ENCODE measurements around the gene TH. TPM values are rescaled to one million over a fixed set of nuclear protein-coding genes. Genes with fewer than 3 reads are reported as not detected.

Gene TH
- total RNA-seq, 1 donor from 2014 or later, result 2.0 TPM

GRCh38 chr11:2135648-2136201, 35.9 kb downstream of the TH start:
- Histone ChIP-seq H3F3A (ENCODE audit: low read depth) (peaks cover 7% of the 10 kb centered on the region), H3K9ac (no peak overlapping the region), H4K20me1 (ENCODE audit: low read depth) (peaks cover 5% of the 10 kb centered on the region), H3K4me1 (no peaks in the 10 kb centered on the region), H3K9me3 (ENCODE audit: low read depth) (no peaks in the 10 kb centered on the region), H3K27ac (no peak overlapping the region), H3K4me2 (no peak overlapping the region), H3K4me3 (no peak overlapping the region), H3K36me3 (no peaks in the 10 kb centered on the region), H2AFZ (replicated peaks) (no peak overlapping the region), H3K27me3 (peaks cover 90% of the 10 kb centered on the region), H3K79me2 (ENCODE audit: low read depth) (no peaks in the 10 kb centered on the region)
- no peak for DNase-seq (ENCODE audit: low spot score)
- TF ChIP-seq EZH2phosphoT487 (IDR thresholded peaks at IDR 0.05), result no peak
- H3K9me3 Mint-ChIP-seq, result peaks cover 3% of the 10 kb centered on the region
- peaks cover 22% of the 10 kb centered on the region for H3K4me1 Mint-ChIP-seq
- peaks cover 36% of the 10 kb centered on the region for H3K27me3 Mint-ChIP-seq (ENCODE audit: insufficient read depth, low read depth)
- H3K36me3 Mint-ChIP-seq, result no peaks in the 10 kb centered on the region
- H3K27ac Mint-ChIP-seq, result no peak overlapping the region
- peak overlapping the region; percentile 7 for H3K4me3 Mint-ChIP-seq

- no peak for TF ChIP-seq EZH2phosphoT487 (IDR thresholded peaks at IDR 0.05)
- TF ChIP-seq CTCF (IDR thresholded peaks at IDR 0.05), result no peak
- no peak for TF ChIP-seq EZH2 (IDR thresholded peaks at IDR 0.05)
- DNase-seq (ENCODE audit: low spot score), result no peak
Observed at GRCh38 chr11:2135018-2135569, 36.5 kb downstream of the TH start.

GRCh38 chr11:2134022-2135010, 37.3 kb downstream of the TH start:
- Histone ChIP-seq H3K4me1 (no peaks in the 10 kb centered on the region), H3K9ac (no peak overlapping the region), H3K79me2 (ENCODE audit: low read depth) (no peaks in the 10 kb centered on the region), H3K4me3 (no peak overlapping the region), H3K27me3 (peaks cover 76% of the 10 kb centered on the region), H2AFZ (replicated peaks) (no peak overlapping the region), H4K20me1 (ENCODE audit: low read depth) (no peaks in the 10 kb centered on the region), H3F3A (ENCODE audit: low read depth) (peaks cover 7% of the 10 kb centered on the region), H3K9me3 (ENCODE audit: low read depth) (no peaks in the 10 kb centered on the region), H3K4me2 (no peak overlapping the region), H3K36me3 (no peaks in the 10 kb centered on the region), H3K27ac (no peak overlapping the region)
- peaks cover 3% of the 10 kb centered on the region for H3K9me3 Mint-ChIP-seq
- H3K36me3 Mint-ChIP-seq, result no peaks in the 10 kb centered on the region
- H3K27ac Mint-ChIP-seq, result no peak overlapping the region
- H3K4me1 Mint-ChIP-seq, result peaks cover 22% of the 10 kb centered on the region
- TF ChIP-seq EZH2 (IDR thresholded peaks at IDR 0.05) (no peak), CTCF (IDR thresholded peaks at IDR 0.05) (no peak), EZH2phosphoT487 (IDR thresholded peaks at IDR 0.05) (no peak)
- peaks cover 36% of the 10 kb centered on the region for H3K27me3 Mint-ChIP-seq (ENCODE audit: insufficient read depth, low read depth)
- no peak overlapping the region for H3K4me3 Mint-ChIP-seq
- no peak for DNase-seq (ENCODE audit: low spot score)

More at GRCh38 chr11:2135018-2135569, 36.5 kb downstream of the TH start:
- H3K9me3 Mint-ChIP-seq, result peaks cover 3% of the 10 kb centered on the region
- Histone ChIP-seq H3K9me3 (ENCODE audit: low read depth) (no peaks in the 10 kb centered on the region), H3K79me2 (ENCODE audit: low read depth) (no peaks in the 10 kb centered on the region), H3K4me2 (no peak overlapping the region), H3K27me3 (peaks cover 83% of the 10 kb centered on the region), H4K20me1 (ENCODE audit: low read depth) (peaks cover 3% of the 10 kb centered on the region), H3K27ac (no peak overlapping the region), H3K4me3 (no peak overlapping the region), H3K4me1 (no peaks in the 10 kb centered on the region), H3F3A (ENCODE audit: low read depth) (peaks cover 7% of the 10 kb centered on the region), H3K9ac (no peak overlapping the region), H3K36me3 (no peaks in the 10 kb centered on the region), H2AFZ (replicated peaks) (no peak overlapping the region)
- H3K4me1 Mint-ChIP-seq, result peaks cover 22% of the 10 kb centered on the region
- peaks cover 35% of the 10 kb centered on the region for H3K27me3 Mint-ChIP-seq (ENCODE audit: insufficient read depth, low read depth)
- no peak overlapping the region for H3K27ac Mint-ChIP-seq
- H3K4me3 Mint-ChIP-seq, result no peak overlapping the region
- no peaks in the 10 kb centered on the region for H3K36me3 Mint-ChIP-seq

Measured in neural progenitor cell (in vitro differentiated cells).